Measurements from ENCODE around the gene HECA. TPM values are rescaled to one million over a fixed set of nuclear protein-coding genes. Genes with fewer than 3 reads are reported as not detected.
A peak's percentile ranks its signal among the peaks of the same experiment; 100 is the strongest.

HECA gene
- total and polyA plus RNA-seq, 2 experiments from 2014 or later: 8.9 to 27.8 TPM

DNA sequence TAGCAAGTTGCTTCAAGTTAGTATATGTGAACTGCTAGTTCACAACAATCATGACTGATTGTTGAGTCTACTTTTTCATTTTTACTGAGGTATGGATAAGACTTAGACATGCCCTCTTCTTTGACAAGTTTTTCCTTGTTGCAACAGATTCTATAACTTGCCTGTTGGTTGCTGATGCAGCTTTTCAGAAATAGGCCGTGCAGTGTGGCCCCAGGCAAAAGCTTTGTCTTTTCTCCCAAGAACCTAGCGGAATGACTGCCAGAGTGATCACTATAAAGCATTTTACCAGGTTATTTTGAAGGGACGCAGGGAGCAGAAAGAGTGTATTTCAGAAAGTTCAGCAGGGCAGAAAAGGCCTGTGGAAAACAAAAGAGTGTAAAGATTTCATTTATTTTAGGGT lies 16.0 kb downstream of the HECA start:
- Histone ChIP-seq H3K4me2 (peak overlapping the region; percentile 49), H3K27ac (peak overlapping the region; percentile 39)

DNA sequence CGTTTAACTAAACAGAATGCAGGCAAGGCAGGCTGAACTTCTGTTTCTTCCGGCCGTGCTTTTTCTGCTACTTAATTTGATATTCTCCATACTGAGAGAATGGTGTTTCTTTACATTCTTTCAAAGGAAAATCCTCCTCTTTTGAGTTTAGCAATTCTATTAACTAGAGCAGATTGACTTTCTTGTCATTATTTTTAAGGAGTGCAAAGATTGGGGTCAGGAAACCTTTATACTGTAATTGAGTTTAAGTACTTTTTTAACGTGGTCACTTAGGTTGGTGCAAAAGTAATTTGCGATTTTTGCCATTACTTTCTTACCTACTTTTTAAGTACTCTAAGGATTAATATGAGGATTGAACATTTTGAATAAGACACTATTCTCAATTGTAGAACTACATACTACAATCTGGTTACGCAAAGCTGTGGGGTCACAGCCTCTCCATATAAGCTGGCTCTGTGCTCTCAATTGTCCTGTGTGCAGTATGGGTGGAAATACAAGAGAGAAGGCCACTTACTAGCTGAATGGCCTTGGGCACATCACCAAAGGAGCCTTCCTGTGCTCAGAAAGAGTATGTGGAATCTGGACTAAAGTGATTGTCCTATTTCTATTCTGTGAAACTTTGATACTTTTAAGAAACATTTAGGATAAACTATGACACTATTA lies 16.7 kb downstream of the HECA start:
- no peaks in the 10 kb centered on the region for H3K36me3 ChIP-seq (replicated peaks; ENCODE audit: insufficient read depth, low read depth)
- H3K4me2 ChIP-seq: peak overlapping the region; percentile 49
- peaks cover 55% of the 10 kb centered on the region for H3K4me1 ChIP-seq (ENCODE audit: insufficient read depth)
- H4K20me1 ChIP-seq (ENCODE audit: insufficient read depth, poor library complexity, severe bottlenecking): peaks cover 3% of the 10 kb centered on the region
- H3K27ac ChIP-seq: peak overlapping the region; percentile 39
- H3K9me2 ChIP-seq (replicated peaks; ENCODE audit: insufficient read depth): no peaks in the 10 kb centered on the region
- no peaks in the 10 kb centered on the region for H3K9me3 ChIP-seq (ENCODE audit: low read depth)
- H2AFZ ChIP-seq: no peak overlapping the region
- 57% methylated on average over 6 of the region's 6 CpGs for WGBS (ENCODE audit: low lambda C conversion rate, missing lambda C conversion rate)
- TF ChIP-seq EZH2 (IDR thresholded peaks at IDR 0.05; ENCODE audit: borderline replicate concordance): no peak
- TF ChIP-seq, protein P1, sequence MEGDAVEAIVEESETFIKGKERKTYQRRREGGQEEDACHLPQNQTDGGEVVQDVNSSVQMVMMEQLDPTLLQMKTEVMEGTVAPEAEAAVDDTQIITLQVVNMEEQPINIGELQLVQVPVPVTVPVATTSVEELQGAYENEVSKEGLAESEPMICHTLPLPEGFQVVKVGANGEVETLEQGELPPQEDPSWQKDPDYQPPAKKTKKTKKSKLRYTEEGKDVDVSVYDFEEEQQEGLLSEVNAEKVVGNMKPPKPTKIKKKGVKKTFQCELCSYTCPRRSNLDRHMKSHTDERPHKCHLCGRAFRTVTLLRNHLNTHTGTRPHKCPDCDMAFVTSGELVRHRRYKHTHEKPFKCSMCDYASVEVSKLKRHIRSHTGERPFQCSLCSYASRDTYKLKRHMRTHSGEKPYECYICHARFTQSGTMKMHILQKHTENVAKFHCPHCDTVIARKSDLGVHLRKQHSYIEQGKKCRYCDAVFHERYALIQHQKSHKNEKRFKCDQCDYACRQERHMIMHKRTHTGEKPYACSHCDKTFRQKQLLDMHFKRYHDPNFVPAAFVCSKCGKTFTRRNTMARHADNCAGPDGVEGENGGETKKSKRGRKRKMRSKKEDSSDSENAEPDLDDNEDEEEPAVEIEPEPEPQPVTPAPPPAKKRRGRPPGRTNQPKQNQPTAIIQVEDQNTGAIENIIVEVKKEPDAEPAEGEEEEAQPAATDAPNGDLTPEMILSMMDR (IDR thresholded peaks at IDR 0.05; ENCODE audit: poor library complexity): no peak
- no peak for TF ChIP-seq EZH2phosphoT487 (IDR thresholded peaks at IDR 0.05; ENCODE audit: low read depth, severe bottlenecking, unreplicated experiment)
- no peaks in the 10 kb centered on the region for H3K27me3 ChIP-seq
- H3K4me3 ChIP-seq: no peak overlapping the region
- H3K79me2 ChIP-seq: peaks cover 83% of the 10 kb centered on the region
- DNase-seq (ENCODE audit: low spot score): no peak

More for the DNA sequence above, 16.0 kb downstream of the HECA start:
- Histone ChIP-seq H3K4me3 (no peak overlapping the region), H2AFZ (no peak overlapping the region), H4K20me1 (ENCODE audit: insufficient read depth, poor library complexity, severe bottlenecking) (peaks cover 3% of the 10 kb centered on the region), H3K4me1 (ENCODE audit: insufficient read depth) (peaks cover 55% of the 10 kb centered on the region), H3K79me2 (peaks cover 83% of the 10 kb centered on the region), H3K36me3 (replicated peaks; ENCODE audit: insufficient read depth, low read depth) (no peaks in the 10 kb centered on the region), H3K9me2 (replicated peaks; ENCODE audit: insufficient read depth) (no peaks in the 10 kb centered on the region), H3K9me3 (ENCODE audit: low read depth) (no peaks in the 10 kb centered on the region), H3K27me3 (no peaks in the 10 kb centered on the region)
- WGBS (ENCODE audit: low lambda C conversion rate, missing lambda C conversion rate): 54% methylated on average over 3 of the region's 3 CpGs
- DNase-seq (ENCODE audit: low spot score): no peak
- no peak for TF ChIP-seq EZH2phosphoT487 (IDR thresholded peaks at IDR 0.05; ENCODE audit: low read depth, severe bottlenecking, unreplicated experiment)
- TF ChIP-seq EZH2 (IDR thresholded peaks at IDR 0.05; ENCODE audit: borderline replicate concordance): no peak
- TF ChIP-seq, protein P1 (IDR thresholded peaks at IDR 0.05; ENCODE audit: poor library complexity): no peak

DNA sequence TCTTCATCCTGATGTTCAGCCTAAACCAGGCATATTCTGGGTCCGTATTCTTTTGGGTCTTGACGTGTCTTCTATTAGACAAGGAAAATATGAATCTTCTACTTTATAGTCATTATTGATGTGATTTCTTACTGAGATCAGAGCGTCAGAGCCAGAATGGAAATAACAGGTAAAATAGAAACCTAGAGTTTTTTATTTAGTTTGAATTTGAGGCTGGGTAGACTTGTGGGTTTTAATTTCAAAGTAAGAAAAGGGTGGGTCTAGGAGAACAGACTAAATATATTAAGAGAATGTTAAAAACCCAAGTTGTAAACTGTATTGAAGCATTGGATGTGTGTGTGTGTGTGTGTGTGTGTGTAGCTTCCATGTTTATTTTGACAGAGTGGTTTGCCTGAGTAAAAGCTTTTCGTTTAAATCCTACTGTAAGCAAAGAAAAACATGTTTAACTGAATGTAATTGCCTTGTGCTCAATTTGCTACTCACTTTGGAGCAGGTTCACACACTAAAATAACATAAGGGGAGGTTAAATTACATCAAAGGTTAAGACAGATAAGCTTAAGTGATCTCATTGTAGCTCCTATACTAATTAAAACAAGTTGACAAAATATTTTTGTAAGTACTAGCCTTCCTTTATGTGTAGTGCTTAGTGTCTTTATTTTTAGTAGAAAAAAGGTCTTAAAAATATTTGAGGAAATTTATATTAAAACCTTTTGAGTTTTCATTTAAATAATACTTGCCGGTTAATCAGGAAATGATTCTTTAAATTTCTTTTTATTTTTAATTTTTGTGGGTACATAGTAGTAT lies 17.4 kb downstream of the HECA start:
- no peak overlapping the region for H3K4me3 ChIP-seq
- DNase-seq (ENCODE audit: low spot score): no peak
- TF ChIP-seq EZH2 (IDR thresholded peaks at IDR 0.05; ENCODE audit: borderline replicate concordance) (no peak), EZH2phosphoT487 (IDR thresholded peaks at IDR 0.05; ENCODE audit: low read depth, severe bottlenecking, unreplicated experiment) (peak; percentile 51)
- TF ChIP-seq, protein P1 (IDR thresholded peaks at IDR 0.05; ENCODE audit: poor library complexity): no peak
- peaks cover 3% of the 10 kb centered on the region for H4K20me1 ChIP-seq (ENCODE audit: insufficient read depth, poor library complexity, severe bottlenecking)
- H3K79me2 ChIP-seq: peaks cover 77% of the 10 kb centered on the region
- peaks cover 55% of the 10 kb centered on the region for H3K4me1 ChIP-seq (ENCODE audit: insufficient read depth)
- H3K27me3 ChIP-seq: no peaks in the 10 kb centered on the region
- H3K4me2 ChIP-seq: peak overlapping the region; percentile 49
- peak overlapping the region; percentile 39 for H3K27ac ChIP-seq
- H3K36me3 ChIP-seq (replicated peaks; ENCODE audit: insufficient read depth, low read depth): no peaks in the 10 kb centered on the region
- no peaks in the 10 kb centered on the region for H3K9me3 ChIP-seq (ENCODE audit: low read depth)
- WGBS (ENCODE audit: low lambda C conversion rate, missing lambda C conversion rate): 47% methylated on average over 5 of the region's 5 CpGs
- H2AFZ ChIP-seq: no peak overlapping the region
- H3K9me2 ChIP-seq (replicated peaks; ENCODE audit: insufficient read depth): no peaks in the 10 kb centered on the region

All from hepatocyte (in vitro differentiated cells).